ENCODE data around the gene FAM76A.

FAM76A gene

GRCh38 chr1:27782950-27783349, 57.2 kb downstream of the FAM76A start:
- no peak for ATAC-seq
- no peak for TF ChIP-seq OSR1 (CRISPR knock-in tag; IDR thresholded peaks at IDR 0.05)

- TF ChIP-seq ZNF70 (CRISPR knock-in tag; IDR thresholded peaks at IDR 0.05) (no peak), ARNTL (CRISPR knock-in tag; IDR thresholded peaks at IDR 0.05; ENCODE audit: borderline replicate concordance, low read depth) (no peak), OSR1 (CRISPR knock-in tag; IDR thresholded peaks at IDR 0.05) (no peak), ZFP3 (CRISPR knock-in tag; IDR thresholded peaks at IDR 0.05) (no peak), POU6F1 (CRISPR knock-in tag; IDR thresholded peaks at IDR 0.05; ENCODE audit: borderline replicate concordance, low read depth) (no peak), ZFP30 (CRISPR knock-in tag; IDR thresholded peaks at IDR 0.05) (no peak), CREB5 (CRISPR knock-in tag; IDR thresholded peaks at IDR 0.05; ENCODE audit: low read depth) (no peak), RARB (CRISPR knock-in tag; IDR thresholded peaks at IDR 0.05) (no peak), ZC3H10 (CRISPR knock-in tag; IDR thresholded peaks at IDR 0.05) (no peak), ESRRG (CRISPR knock-in tag; IDR thresholded peaks at IDR 0.05) (no peak), TOX (CRISPR knock-in tag; IDR thresholded peaks at IDR 0.05; ENCODE audit: borderline replicate concordance) (no peak)
- ATAC-seq = no peak
Measured at GRCh38 chr1:27784700-27785099, 58.9 kb downstream of the FAM76A start.

GRCh38 chr1:27785781-27786455, 60.2 kb downstream of the FAM76A start:
- ATAC-seq = peak; percentile 64
- TF ChIP-seq TSHZ2 (CRISPR knock-in tag; IDR thresholded peaks at IDR 0.05) = no peak
- no peak for TF ChIP-seq CSRNP3 (CRISPR knock-in tag; IDR thresholded peaks at IDR 0.05)
- no peak for TF ChIP-seq ZNF70 (CRISPR knock-in tag; IDR thresholded peaks at IDR 0.05)
- TF ChIP-seq SNAI2 (CRISPR knock-in tag; IDR thresholded peaks at IDR 0.05) = no peak

- no peak for ATAC-seq
- TF ChIP-seq ZC3H10 (CRISPR knock-in tag; IDR thresholded peaks at IDR 0.05) (no peak), TOX (CRISPR knock-in tag; IDR thresholded peaks at IDR 0.05; ENCODE audit: borderline replicate concordance) (no peak), PATZ1 (CRISPR knock-in tag; IDR thresholded peaks at IDR 0.05; ENCODE audit: borderline replicate concordance) (no peak), POU6F1 (CRISPR knock-in tag; IDR thresholded peaks at IDR 0.05; ENCODE audit: borderline replicate concordance, low read depth) (no peak), TCF4 (CRISPR knock-in tag; IDR thresholded peaks at IDR 0.05; ENCODE audit: borderline replicate concordance) (no peak), SNAI2 (CRISPR knock-in tag; IDR thresholded peaks at IDR 0.05) (no peak), ARNTL (CRISPR knock-in tag; IDR thresholded peaks at IDR 0.05; ENCODE audit: borderline replicate concordance, low read depth) (no peak), OSR1 (CRISPR knock-in tag; IDR thresholded peaks at IDR 0.05) (no peak), GLIS3 (CRISPR knock-in tag; IDR thresholded peaks at IDR 0.05) (no peak)
Measured at GRCh38 chr1:27787895-27788294, 62.1 kb downstream of the FAM76A start.
